ENCODE measurements around the gene ENTHD1. TPM values are rescaled to one million over a fixed set of nuclear protein-coding genes. Genes with fewer than 3 reads are reported as not detected.
"Not testable (repeated sequence)": the region's sequence is repeated elsewhere in the genome, so short reads cannot be mapped to it uniquely, and the experiment has no call there.

ENTHD1 gene
- polyA plus RNA-seq, 5 donors = not detected

DNA sequence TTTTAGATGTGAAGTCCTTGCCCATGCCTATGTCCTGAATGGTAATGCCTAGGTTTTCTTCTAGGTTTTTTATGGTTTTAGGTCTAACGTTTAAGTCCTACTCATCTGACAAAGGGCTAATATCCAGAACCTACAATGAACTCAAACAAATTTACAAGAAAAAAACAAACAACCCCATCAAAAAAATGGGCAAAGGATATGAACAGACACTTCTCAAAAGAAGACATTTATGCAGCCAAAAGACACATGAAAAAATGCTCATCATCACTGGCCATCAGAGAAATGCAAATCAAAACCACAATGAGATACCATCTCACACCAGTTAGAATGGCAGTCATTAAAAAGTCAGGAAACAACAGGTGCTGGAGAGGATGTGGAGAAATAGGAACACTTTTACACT lies 47.0 kb downstream of the ENTHD1 start:
- not testable (repeated sequence) for DNase-seq

GRCh38 chr22:39845529-39845928 lies 48.0 kb downstream of the ENTHD1 start:
- no peak for DNase-seq

- DNase-seq = no peak
These were observed 53.5 kb downstream of the ENTHD1 start for GRCh38 chr22:39839917-39840510.

DNA sequence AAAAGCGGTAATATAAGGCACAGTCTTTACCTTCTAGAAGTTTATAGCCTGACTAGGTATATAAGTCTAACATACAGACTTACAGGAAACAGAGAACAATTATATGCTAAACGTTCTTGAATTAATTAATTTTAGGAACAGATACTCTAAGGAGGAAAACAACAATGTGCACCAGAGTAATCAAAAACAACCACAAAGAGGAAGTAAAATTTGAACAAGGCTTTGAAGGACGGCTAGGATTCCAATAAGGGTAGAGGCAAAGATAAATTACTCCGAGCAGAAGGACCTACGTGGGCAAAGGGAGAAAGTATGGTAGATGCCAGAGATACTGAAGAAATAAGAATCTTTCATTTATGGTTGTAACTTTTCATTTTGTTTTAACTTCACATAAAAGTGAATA lies 54.4 kb downstream of the ENTHD1 start:
- no peak for DNase-seq

DNA sequence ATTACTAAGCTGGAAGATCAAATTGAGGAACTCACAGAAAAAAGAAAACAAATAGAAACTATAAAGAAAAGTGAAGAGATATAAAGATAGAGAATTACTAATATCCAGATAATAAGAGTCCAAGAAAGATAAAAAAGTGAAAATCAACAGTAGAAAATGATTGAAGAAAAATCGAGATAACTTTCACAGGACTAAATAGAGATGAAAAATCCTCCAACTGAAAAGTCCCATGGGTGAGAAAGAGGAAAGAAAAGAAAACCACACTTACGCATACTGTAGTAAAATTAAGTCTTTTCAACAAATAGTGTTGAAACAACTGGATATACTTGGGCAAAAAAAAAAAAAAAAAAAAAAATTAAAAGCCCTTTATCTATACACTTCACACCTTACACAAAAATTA lies 60.0 kb downstream of the ENTHD1 start:
- no peak for DNase-seq

DNA sequence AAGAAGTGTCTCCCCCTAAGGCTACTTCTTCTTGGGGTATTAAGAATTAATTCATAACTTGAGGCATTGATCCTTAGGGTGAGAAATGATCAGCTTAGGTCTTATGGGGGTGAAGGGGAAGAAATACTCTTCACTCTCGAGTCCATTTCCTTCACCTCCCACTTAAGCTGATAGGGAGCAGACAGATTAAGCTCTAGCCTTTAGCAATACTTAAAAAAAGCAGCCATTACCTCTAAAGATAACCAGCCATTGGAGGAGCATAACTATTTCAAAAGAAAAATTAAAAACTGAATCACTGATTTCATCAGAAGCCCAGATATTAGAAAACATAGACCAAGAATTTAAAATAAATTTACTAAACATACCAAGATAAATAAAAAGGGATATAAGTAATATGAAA lies 60.5 kb downstream of the ENTHD1 start:
- no peak for DNase-seq

DNA sequence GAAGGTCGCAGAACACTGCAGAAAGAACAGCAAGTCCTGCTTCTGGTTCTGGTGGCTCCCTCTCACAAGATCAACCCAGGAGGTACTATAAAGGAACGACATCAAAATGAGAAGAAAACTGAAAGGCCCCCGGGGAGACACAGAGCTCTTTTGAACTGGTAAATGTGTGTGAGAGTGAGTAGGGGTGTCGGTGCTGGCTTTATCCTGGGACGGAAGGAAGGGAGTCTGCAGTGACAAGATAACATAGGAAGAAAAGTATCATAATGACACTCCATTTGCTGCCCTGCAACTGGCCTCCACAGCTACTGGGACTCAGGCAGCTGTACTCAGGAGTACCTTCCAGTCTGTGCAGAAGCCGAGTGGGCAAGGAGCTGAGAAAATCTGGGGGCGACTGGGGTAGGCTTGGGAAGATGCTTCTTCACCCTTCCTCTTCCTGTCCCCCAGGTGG lies 60.9 kb downstream of the ENTHD1 start:
- no peak for DNase-seq

DNA sequence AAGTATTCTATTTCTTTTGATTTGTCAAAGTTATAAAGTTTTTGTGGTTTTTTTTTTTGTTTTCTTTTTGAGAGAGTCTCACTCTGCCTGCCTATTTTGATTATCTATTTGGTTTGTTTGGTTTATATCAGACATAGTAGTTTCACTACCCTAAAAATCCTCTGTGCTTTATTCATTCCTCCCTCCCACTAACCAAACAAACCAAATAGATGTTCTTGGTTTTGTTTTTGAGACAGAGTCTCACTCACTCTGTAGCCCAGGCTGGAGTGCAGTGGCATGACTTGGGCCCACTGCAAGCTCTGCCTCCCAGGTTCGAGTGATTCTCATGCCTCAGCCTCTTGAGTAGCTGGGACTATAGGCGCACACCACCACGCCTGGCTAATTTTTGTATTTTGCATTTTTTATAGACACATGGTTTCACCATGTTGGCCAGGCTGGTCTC lies 67.9 kb downstream of the ENTHD1 start:
- no peak for DNase-seq

DNA sequence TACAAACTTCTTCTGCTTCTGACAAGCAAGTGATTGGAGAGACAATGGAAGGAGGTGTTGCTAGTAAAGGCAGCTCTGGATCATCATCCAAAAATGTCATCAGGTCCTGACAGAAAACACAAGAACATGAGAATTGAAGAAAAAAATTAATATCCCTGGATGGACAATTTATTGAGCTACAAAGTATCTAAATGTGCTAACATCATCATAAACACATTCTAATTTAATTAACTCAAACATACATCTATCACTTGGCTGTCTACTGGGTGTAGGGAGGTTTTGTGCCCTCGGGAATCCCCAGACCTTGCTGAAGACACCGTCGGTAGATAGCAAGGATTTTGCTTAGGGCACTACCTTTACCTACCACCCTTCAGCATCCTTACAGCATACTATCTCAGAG lies 72.6 kb downstream of the ENTHD1 start:
- DNase-seq = no peak

DNA sequence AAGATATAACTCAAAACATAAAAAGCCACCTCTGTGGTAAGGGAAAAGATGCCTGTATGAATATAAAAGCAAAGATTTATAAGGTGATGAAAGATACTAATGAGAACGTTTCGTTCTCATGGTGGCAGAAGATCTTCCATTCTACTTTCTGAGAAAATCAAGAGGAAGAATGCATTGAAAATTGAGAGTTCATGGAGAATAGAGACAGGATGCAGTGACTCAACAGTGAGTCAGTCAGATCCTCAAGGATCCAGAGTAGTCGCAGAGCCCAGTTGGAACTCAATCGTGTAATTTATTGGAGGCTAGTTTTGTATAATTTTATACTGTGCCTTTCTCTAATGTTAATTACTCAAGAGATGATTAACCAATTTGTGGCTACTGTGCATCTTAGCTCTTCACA lies 73.3 kb downstream of the ENTHD1 start:
- no peak for DNase-seq

GRCh38 chr22:39819429-39819828 lies 74.1 kb downstream of the ENTHD1 start:
- DNase-seq = no peak

- DNase-seq = no peak
These were observed 75.5 kb downstream of the ENTHD1 start for GRCh38 chr22:39818094-39818493.

GRCh38 chr22:39815932-39816331 lies 77.6 kb downstream of the ENTHD1 start:
- DNase-seq = no peak

- no peak for DNase-seq
These were observed 78.7 kb downstream of the ENTHD1 start for GRCh38 chr22:39814899-39815298.

- DNase-seq = no peak
These were observed 83.6 kb downstream of the ENTHD1 start for GRCh38 chr22:39809772-39810557.

DNA sequence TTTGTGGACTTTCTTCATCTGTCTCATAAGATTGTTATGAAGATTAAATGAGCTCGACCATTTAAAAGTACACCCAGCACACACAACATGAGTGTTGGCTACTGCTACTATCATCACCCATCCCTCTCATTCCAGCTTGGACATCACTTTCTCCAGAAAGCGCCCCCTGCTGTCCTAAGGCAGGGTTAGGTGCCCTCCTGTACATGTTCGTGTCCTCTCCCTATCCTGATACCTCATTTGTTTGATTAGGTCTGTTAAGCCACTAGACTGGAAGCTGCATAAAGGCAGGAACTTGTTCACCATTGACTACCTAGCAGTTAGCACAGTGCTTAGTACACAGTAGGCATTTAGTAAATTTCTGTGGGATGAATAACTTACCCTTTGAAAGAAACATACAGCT lies 85.5 kb downstream of the ENTHD1 start:
- no peak for DNase-seq

GRCh38 chr22:39806109-39806508 lies 87.5 kb downstream of the ENTHD1 start:
- DNase-seq = no peak

DNA sequence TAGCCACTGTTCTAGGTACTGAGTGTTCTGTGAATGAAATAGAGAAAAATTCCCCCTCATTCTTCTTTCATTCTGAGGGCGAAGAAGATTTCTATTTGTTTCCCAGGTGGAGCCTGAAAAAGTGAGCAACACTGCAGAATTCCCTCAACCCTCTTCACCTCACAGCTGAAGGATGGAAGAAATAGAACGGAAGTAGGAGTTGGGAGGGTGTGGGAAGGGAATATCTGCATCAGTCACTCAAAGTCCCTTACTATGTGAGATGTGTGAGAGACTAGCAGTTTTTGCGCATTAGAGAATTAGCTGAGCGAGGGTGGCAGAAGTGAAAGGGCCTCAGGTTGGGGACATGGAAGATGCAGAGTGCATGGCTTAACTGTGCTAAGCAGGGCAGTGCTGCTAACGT lies 88.4 kb downstream of the ENTHD1 start:
- no peak for DNase-seq

- DNase-seq = no peak
These were observed 90.9 kb downstream of the ENTHD1 start for GRCh38 chr22:39802682-39803081.

- DNase-seq = peak in 1 of 2 donors; percentile 17
These were observed 92.6 kb downstream of the ENTHD1 start for GRCh38 chr22:39800790-39801520.

- no peak for DNase-seq
These were observed 95.9 kb downstream of the ENTHD1 start for GRCh38 chr22:39797528-39798147.

DNA sequence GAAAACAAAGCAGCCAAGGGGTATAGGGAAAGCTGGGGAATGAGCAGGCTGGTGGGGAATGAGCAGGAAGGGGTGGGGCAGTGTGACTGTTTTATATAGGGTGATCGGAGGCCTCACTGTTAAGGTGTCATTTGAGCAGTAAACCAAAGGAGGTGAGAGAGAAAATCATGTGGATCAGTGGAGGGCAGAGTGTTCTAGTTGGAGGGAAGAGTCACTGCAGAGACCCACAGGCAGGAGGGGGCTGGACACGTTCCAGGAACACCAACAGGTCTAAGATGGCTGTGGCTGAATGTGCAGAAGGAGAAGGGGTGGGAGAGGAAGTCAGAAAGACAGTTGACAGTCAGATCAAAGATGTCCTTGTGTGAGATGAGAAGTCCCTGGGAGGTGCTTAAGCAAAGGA lies 103.8 kb downstream of the ENTHD1 start:
- no peak for DNase-seq
